ENCODE data around the gene FITM1.

The FITM1 gene

GRCh38 chr14:24162093-24162492 lies 31.6 kb downstream of the FITM1 start:
- no peak for DNase-seq

DNA sequence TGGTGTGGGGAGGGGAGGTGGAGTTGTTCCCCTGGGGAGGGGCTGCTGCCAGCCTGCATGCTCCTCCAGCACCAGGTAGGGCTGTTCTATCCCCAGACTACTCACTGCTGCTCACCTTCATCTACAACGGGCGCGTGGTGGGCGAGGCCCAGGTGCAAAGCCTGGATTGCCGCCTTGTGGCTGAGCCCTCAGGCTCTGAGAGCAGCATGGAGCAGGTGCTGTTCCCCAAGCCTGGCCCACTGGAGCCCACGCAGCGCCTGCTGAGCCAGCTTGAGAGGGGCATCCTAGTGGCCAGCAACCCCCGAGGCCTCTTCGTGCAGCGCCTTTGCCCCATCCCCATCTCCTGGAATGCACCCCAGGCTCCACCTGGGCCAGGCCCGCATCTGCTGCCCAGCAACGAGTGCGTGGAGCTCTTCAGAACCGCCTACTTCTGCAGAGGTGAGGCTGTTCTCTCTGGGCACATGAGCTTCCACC lies 34.1 kb downstream of the FITM1 start:
- no peak for DNase-seq

DNA sequence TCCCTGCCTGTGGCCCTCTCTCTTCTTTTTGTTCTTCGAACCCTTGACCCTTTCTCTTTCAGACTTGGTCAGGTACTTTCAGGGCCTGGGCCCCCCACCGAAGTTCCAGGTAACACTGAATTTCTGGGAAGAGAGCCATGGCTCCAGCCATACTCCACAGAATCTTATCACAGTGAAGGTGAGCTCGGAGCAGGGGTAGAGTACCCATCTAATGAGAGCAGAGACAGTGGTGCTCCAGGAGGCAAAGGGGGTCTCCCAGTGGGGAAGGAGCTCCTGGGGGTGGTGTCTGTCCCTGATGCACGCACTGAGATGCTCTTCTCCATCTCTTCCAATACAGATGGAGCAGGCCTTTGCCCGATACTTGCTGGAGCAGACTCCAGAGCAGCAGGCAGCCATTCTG lies 35.3 kb downstream of the FITM1 start:
- no peak for DNase-seq

DNA sequence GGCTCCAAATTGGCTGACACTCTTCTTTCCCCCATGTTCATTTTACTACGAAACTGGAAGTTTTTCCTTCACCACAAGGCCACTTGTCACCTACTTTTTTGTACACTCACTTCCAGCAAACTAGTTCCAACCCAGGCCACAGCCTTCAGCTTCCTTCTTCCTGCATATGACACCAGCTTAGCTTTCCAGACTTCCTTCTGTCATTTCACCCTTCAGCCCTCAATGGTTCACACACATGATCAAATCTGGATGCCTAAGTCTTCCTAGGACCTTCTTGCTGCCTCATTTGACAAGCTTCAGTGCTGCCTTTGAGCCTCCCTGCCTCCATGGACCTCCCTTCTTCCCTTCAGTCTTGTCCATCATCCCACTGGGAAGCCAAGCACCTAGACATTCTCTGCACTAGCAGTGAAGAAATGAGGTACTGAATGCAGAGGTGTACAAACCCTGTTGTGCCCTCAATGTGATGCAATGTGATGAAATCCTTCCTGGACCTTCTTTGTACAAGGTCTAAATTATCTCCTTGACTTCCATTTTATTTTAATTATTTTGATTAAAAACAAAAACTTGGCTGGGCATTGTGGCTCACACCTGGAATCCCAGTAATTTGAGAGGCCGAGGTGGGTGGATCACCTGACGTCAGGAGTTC lies 37.1 kb downstream of the FITM1 start:
- DNase-seq = no peak

GRCh38 chr14:24171422-24172260 lies 41.2 kb downstream of the FITM1 start, which contains the start of gene REC8:
Gene REC8 (plus strand): TSS chr14:24172080. CDS start chr14:24172553, 473 bp downstream.
- DNase-seq = peak; percentile 98

DNA sequence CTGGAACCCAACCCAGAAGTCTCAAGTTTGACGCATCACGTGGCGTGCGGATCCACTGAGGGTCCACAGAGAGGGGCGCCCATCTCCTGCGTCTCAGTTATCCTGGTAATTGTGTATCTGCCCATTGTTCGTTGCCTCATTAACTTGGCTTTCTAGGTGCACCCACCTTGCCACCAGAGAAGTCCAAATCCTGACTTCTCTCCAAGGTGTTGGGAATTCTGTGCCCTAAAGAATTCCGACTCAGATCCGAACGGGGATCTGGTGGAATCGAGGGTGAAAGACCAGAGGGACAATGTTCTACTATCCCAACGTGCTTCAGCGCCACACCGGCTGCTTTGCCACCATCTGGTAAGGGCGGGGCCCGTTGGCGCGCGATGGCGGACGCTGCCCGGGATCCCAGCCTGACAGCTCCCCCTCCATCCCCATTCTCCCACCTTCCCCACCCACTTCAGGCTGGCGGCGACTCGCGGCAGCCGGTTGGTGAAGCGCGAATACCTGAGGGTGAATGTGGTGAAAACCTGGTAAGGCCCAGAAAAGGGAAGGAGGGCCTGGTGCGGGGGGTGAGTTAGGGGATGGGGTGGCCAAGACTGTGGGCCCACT lies 41.9 kb downstream of the FITM1 start:
- DNase-seq = peak; percentile 33

- DNase-seq = no peak
Observed at GRCh38 chr14:24172871-24173281, 42.4 kb downstream of the FITM1 start.

- DNase-seq = no peak
Observed at GRCh38 chr14:24176599-24176998, 46.1 kb downstream of the FITM1 start.

DNA sequence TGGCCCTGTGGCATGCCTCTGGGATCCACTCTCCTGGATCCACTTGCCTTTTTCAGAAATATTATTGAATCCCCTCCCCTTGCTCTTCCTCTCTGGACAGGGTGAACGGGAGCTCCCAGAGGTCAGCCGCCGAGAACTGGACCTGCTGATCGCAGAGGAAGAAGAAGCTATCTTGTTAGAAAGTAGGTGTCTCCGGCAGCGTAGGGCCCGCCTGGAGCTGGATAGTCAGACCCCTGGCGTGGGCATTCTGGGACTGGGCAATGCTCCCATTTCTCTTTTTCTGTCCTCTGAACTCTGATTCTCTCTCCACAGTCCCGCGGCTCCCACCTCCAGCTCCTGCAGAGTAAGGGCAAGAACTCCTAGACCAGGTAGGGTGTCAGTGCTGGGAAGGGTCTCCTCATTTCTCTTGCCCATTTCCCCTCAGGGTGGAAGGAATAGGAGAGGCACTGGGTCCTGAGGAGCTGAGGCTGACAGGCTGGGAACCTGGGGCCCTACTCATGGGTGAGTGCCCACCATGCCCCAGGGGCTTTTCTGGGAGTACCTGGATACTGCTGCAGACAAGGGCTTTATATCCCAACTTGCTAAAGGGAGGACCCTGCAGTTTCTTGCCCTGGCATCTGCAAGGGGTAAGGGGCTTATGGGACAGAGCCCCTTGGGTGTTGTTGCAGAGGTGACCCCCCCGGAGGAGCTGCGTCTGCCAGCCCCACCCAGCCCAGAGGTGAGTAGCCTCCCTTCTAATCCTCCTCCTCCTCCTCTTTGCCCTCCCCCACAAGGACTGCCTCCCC lies 46.8 kb downstream of the FITM1 start:
- DNase-seq = no peak

GRCh38 chr14:24177891-24178290 lies 47.4 kb downstream of the FITM1 start:
- DNase-seq = no peak

GRCh38 chr14:24178399-24179178 lies 48.1 kb downstream of the FITM1 start:
- no peak for DNase-seq

DNA sequence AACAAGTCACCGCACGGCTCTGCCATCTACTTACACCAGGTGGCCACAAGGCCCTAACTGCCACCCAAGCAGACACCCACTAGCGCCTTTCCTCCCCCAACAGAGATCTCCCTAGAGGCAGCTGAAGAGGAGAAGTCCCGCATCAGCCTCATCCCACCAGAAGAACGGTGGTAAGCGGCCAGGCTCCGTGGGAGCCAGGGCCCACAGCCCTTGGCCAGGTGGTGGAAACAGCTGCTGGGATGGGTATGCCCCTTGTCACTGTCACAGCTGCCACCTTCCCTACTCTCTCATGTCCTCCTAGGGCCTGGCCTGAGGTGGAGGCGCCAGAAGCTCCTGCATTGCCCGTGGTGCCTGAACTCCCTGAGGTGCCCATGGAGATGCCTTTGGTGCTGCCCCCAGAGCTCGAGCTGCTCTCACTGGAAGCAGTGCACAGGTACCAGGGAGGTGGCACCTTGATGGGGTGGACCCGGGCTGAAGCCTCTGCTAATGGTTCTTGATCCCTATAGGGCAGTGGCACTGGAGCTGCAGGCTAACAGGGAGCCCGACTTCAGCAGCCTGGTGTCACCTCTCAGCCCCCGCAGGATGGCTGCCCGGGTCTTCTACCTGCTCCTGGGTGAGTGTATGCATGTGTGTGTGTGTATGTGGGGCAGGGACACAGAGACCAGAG lies 49.0 kb downstream of the FITM1 start:
- DNase-seq = no peak

DNA sequence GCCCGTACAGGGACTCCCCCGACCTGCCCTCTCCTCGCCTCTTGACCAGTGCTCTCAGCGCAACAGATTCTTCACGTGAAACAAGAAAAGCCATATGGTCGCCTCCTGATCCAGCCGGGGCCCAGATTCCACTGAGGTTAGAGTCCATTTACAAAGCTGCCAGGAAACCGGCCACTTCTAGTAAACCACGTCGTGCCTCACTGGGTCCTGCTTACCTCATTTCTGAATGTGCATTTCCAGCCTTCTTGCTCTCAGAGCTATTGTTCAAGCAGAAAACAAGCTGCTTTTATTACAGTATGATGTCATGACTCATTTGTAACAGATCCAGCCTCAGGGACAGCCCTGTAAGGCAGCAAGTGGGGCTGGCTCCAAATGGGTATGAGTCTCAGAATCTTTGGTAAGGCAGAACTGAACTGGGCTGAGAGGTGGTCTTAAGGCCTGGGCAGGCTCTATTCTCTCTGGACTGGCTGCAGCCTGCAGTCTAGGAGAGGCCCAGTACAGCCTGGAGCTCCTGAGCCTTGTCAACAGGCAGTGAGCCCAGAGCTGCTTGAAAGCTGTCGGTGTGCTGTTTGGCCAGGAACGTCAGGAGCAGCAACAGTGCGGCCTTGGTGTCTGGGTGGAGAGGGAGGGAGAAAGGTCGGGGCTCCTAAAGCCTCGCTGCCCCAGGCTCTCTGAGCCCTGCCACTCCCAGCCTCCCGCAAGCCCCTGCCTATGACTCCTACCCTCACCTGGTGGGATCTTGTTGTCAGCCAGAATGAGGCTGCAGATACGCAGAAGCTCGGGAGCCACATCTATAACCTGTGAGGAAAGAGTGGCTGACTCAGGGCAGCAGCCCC lies 49.7 kb downstream of the FITM1 start:
- DNase-seq = no peak

DNA sequence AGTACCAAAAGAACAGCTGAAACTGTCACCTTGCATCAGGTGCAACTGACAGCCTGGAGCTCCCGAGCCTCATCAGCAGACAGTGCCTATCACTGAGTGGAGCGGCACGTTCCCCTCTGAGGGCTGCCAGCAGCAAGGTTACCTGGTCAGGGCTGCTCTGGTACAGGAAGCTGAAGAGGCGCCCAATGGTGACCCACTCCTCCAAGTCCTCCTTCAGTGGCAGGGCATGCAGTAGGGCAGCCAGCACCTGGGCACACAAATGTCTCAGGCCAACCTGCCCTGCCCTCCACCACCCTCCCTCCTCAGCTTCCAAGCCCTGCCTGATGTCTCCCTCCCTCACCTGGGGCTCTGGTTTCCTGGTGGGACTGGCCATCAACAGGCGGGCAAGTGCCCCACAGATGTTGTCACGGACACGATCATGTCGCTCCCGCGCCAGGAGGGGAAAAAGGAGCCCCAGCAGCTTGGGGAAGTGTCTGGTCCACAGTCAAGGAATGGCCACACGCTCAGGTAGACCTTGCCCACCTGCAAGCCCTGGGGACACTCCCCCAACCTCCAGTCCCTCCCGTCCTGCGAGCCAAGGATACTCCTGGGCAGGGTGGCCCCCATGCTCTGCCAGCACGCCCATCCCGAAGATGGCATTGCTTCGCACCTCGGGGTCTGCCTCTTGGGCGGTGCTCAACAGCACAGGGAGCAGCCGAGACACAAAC lies 51.1 kb downstream of the FITM1 start:
- no peak for DNase-seq
